HG03575 (cell line): ENCODE results near the gene UBE2L3.

Source experiments
- ATAC-seq: cut with Tn5 transposase; IDR thresholded peaks from one replicate; pipeline ENCODE4 v1.9.1; 2021; ENCODE audit not compliant: unreplicated experiment, insufficient number of reproducible peaks, low FRiP score; ENCODE audit errors: extremely low read depth

Gene UBE2L3

GRCh38 chr22:21622919-21623647 lies 55.6 kb downstream of the UBE2L3 start:
- no peak for ATAC-seq

GRCh38 chr22:21623648-21623970 lies 56.1 kb downstream of the UBE2L3 start:
- ATAC-seq, result no peak

GRCh38 chr22:21624120-21624879 lies 56.8 kb downstream of the UBE2L3 start:
- ATAC-seq, result no peak

GRCh38 chr22:21624880-21625791 lies 57.6 kb downstream of the UBE2L3 start:
- no peak for ATAC-seq

GRCh38 chr22:21626073-21626734 lies 58.7 kb downstream of the UBE2L3 start:
- no peak for ATAC-seq

- ATAC-seq, result no peak
These were observed 59.4 kb downstream of the UBE2L3 start for GRCh38 chr22:21626735-21627469.

- no peak for ATAC-seq
These were observed 61.1 kb downstream of the UBE2L3 start for GRCh38 chr22:21628386-21629254.

GRCh38 chr22:21629255-21630149 lies 62.0 kb downstream of the UBE2L3 start, which contains the start of gene YDJC:
TSS of gene YDJC (minus strand) at chr22:21630022. CDS start at chr22:21630014, 8 bp downstream.
- ATAC-seq, result no peak

- no peak for ATAC-seq
These were observed 63.5 kb downstream of the UBE2L3 start for GRCh38 chr22:21631025-21631424.

GRCh38 chr22:21632237-21632895 lies 64.9 kb downstream of the UBE2L3 start, which contains the start of gene CCDC116:
TSS of gene CCDC116 (plus strand) at chr22:21632760. CDS start at chr22:21633182, 422 bp downstream.
- no peak for ATAC-seq

GRCh38 chr22:21632931-21633330 lies 65.4 kb downstream of the UBE2L3 start:
- ATAC-seq, result no peak

- ATAC-seq, result no peak
These were observed 66.0 kb downstream of the UBE2L3 start for GRCh38 chr22:21633481-21633880.

GRCh38 chr22:21634081-21634480 lies 66.6 kb downstream of the UBE2L3 start:
- ATAC-seq, result no peak

GRCh38 chr22:21634844-21635243 lies 67.3 kb downstream of the UBE2L3 start:
- ATAC-seq, result no peak

GRCh38 chr22:21635771-21636510 lies 68.4 kb downstream of the UBE2L3 start:
- no peak for ATAC-seq
